HG03575 (cell line): Measurements from ENCODE around the gene MTCH2.

ENCODE experiments used
- ATAC-seq: cut with Tn5 transposase; IDR thresholded peaks from one replicate; pipeline ENCODE4 v1.9.1; 2021; ENCODE audit not compliant: unreplicated experiment, insufficient number of reproducible peaks, low FRiP score; ENCODE audit errors: extremely low read depth

MTCH2 gene

DNA sequence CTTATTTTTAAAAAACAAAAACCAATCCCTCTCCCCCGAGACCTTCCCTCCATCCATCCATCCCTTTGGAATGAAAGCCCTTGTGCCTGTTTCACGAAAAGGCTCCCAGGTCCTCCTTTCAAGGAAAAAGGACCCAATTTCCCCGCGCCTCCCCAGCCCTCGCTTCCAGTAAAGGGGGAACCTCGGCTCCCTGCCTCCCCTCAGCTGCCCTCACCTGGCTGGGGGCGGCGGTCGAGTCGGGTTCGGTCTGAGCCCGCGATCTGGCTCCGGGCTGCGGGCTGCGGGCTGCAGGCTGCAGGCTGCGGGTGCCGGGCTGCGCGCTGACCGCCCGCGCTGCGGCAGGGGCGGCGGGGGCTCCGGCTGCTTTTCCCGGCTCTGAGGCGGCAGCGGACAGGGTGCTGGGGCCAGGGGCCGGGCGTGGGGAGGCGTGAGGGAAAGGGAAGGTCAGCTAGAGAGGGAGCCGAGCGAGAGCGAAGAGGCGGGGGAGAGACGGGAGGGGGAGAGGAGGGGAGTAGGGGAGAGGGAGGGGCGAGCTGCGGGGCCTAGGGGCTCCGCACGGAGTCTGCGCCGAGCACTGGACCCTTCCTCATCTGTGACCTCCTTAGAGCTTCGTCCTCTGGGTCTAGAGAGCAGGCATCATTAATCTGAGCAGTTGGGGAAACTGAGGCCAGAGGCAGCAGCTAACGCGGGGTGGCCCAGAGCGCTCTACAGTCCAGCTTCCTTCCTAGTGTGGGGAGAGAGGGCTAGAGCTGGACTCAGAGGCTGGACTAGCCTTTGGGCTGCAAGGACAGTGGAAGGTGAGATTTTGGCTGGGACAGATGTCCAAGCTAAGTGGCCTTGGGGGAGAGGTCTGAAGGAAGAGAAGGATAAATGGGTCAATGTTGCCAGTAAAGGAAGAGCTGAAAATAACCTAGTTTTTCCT, 48.2 kb downstream of the MTCH2 start, which contains the start of gene C1QTNF4:
TSS of gene C1QTNF4 (minus strand) at position 478 of the 922 bp plus-strand sequence. CDS start 3,601 bp downstream, outside the sequence.
- ATAC-seq: no peak

DNA sequence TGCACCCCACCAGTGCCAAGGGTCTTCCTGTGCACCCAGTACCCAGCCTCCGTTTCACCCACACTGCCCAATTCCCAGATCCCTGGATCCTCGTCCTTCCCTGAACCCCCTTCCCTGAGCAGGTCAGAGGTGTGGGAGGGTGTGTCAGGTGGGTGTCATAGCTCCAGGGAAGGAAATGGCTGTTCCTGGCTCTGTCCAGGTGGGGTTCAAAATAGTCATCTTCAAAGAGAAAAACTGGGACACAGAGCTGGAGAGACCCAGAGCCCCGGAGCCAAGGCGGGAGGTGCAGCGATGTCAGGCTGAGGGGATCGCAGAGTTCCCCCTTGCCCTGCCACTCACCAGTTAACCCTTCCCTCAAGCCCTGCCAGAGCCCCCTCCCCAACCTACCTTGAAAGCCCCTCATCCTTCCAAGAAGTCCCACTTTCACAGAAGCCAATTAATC, 48.8 kb downstream of the MTCH2 start:
- ATAC-seq: no peak

DNA sequence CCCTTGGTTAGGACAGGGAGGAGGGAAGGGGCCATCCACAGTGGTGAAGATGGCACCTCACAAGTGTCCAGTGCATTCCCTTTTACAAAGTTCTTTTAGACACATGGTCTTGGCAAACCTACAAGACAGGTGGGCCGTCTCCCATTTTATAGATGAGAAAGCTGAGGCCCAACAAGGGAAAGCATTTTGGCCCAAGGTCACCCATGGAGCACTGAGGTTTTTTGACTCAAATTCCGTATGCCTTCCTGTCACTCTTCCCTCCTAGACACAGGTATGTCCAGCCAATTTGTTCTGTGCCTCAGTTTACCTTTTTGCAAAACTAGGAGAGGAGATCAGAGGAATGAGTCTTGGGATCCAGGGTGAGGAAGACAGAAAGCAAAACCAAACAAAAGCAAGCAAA, 49.4 kb downstream of the MTCH2 start:
- no peak for ATAC-seq

DNA sequence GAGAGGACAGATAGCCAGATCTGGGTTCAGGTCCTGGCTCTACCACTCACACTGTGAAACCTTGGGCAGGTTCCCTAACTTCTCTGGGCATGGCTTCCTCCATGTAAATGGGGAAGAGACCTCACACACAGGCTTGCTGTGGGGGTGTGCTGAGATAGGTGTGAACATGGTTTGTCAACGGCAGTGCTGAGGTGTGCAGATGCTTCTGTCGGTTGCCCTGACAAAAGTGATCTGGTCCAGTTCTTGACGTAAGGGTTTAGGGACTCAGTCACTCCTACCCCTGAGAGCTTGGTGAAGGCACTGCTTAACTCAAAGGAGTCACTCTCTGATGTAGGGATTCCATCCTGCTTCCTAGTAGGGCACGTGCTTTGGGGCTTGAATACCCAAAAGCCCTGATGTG, 50.1 kb downstream of the MTCH2 start:
- no peak for ATAC-seq

DNA sequence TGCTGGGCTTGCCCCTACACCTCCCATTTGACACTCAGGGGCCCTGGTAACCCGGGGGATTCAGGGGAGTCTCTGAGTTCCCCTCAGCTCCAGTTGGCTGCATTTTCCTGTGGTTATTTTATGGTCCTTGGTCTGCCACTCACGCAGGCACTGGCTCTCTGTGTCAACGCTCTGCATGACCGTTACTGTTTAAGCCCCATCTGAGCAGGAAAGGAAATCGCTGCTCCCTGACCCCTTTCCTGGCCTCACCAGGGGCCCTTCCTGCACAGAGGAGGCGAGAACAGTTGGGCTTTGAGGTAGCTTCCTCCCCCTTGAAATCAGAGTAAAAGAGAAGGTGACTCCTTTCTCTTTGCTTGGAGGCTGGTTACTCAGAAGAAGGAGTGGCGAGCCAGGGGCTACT, 50.6 kb downstream of the MTCH2 start:
- ATAC-seq: no peak

DNA sequence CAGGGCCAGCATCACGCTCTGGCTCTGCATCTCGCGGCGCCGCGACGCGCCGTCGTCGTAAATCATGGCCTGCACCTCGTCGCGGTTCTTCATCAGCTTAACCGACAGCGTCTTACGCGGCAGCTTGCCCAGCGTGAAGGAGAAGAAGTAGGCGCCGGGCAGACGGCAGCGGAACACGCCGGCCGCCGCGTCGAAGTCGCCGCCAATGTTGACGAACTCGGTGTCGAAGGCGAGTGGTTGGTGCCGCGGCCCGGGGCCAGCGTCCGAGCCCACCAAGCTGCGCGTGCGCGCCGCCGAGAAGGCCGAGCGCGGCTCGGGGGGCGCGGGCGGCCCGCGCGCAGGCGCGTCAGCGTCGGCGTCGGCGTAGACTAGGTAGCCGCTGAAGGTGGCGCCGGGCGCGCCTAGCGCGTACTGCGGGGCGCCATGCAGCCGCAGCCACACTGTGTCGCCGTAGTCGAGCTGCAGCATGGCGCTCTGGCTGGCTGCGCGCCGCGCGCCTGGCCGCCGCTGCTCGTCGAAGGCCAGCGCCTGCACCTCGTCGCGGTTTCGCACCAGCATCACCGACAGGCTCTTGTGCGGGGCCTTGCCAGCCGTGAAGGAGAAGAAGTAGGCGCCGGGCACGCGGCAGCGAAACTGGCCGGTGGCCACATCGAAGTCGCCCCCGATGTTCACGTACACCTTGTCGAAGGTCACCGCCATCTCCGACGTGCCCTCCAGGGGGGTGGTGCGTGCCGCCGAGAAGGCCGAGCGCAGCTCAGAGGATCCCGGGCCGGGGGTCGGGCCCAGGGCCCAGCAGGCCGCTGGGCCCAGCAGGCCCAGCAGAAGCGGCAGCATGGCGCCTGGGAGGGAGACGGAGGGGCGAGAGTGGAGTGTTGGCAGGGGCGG, 52.1 kb downstream of the MTCH2 start:
- ATAC-seq: no peak

DNA sequence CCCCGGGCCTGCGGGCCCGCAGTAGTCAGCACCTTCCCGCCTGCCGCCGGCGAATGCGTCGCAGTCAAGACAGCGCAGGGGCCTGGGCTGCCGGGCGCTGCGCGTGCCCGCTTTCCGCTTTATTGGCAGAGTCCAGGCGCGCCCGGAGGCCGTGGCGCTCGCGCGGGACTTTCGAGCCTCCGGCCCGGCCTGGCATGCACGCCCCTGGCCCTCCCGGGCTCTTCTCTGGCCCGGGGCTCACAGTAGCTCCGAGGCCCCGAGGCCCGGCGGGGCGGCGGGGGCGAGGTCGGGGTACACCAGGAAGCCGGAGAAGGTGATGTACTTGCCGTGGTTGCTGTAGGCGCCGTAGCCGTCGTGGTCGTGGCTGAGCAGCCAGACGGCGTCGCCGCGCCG, 52.8 kb downstream of the MTCH2 start:
- ATAC-seq: no peak

DNA sequence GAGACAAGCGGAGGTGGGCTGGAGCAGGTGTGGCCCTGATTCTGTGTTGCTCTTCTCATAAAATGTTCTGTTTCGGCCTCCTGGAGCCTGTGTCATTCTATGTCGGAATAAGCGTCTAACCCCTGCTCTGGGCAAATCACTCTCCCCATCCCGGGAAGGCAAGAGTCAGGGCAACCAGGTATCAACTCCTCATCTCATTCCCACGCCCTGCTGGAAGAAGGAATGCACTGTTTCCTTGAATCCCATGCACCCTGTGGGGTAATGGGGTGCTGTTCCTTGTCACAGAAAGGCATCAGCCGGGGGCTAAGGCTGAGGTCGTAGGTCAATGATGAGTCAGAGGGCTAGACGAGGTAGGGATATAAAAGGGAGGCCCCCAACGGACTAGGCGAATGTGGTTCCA, 53.2 kb downstream of the MTCH2 start:
- ATAC-seq: no peak

DNA sequence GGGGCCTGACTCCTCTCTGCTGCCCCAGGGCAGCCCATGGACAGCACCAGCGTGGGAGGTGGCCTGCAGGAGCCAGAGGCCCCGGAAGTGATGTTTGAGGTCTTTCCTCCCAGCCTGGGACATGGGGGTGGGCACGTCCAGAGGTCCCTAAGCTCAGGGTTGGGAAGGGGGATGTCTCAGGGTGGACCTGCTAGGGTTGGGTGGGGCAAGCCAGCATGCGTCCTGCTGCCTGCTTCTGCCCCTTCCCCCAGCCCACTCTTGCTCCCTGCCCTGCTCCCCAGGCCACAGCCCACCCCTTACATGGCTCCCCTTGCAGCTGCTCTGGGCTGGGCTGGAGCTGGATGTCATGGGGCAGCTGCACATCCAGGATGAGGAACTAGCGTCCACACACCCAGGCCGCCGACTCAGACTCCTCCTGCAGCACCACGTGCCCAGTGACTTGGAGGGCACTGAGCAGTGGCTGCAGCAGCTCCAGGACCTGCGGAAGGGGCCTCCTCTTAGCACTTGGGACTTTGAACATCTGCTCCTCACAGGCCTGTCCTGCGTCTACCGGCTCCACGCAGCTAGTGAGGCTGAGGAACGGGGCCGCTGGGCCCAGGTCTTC, 54.5 kb downstream of the MTCH2 start:
- no peak for ATAC-seq

DNA sequence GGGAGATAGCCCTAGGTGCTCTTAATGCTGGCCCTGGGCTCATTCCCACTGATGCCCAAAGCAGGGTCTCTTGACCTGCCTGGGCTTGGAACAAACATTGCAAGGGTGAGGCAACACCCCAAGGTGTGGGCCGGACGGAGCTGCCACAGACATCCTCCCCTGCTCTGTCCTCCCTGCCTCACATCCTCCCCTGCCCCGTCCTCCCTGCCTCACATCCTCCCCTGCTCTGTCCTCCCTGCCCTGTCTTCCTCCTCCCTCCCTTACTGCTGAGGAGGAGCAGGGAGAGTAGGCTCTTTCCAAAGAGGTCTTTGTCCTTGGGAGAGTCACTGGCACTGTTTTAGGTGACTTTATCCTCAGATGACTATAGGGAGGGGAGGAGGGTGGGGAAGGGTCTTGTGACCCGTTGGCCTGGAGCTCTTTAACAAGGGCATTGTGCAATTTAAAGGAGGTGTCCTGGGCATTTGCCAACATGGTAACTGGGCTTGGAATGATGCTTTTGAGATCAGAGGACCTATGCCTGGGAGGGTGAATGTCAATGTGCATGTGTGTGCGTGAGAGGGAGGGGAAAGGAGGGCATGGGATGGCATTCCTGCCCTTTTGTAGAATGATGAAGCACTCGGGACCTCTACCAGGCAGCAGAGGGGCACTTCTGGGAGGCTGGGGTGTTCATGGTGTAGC, 55.2 kb downstream of the MTCH2 start:
- ATAC-seq: no peak

DNA sequence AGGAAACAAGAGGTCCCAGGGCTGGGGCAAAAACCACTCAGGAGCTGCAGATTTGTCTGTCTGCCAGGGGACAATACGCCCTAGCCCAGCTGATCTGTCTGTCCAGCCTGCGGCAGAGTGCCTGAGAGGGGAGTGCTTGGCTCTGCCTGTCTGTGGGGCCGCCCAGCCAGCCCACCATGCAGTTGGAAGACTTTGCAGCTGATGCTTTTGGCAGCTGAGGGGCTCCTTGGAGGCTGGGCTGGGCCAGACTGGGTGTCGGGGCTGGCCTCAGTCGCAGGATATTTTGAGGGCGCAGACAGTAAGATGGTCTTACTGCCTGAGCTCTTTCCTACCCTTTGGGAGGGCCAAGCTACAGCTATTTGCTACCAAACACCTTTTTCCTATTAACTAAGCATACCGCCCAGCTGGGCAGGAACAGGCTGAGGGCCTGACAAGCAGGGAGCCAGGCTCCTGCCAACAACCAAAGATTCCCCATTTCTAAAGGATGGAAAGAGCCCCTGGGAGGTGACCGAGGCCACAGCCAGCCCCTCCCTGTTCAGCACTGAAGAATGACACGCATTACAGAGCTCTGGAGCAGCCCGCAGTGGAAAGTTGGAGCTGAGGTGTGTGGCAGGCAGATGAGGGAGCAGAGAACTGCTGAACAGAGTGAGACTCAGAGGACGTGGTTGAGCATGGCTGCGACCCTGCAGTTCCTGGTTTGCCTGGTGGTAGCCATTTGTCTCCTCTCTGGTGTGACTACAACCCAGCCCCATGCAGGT, 56.1 kb downstream of the MTCH2 start, which contains the start of gene FAM180B:
TSS of gene FAM180B (plus strand) at position 581 of the 758 bp plus-strand sequence. CDS start at position 672, 91 bp downstream.
- ATAC-seq: no peak

DNA sequence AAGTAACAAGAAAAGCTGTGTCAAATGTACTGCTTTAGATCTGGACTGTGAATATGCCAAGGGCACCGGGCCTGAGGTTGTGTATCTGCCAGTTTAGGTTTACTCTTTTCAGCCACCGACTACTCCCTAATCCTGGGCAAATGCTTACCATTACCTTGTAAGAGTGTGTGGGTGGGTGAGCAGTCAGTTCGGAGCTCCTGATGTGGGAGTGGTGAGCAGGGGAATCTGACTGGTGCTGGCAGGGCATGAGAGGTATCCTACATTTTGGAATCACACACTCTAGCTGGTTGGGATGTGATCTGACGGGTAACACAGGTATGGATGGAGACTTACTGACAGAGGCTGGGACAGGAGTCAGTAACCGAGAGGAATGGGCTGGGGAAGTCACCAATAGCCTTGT, 58.5 kb downstream of the MTCH2 start:
- no peak for ATAC-seq

DNA sequence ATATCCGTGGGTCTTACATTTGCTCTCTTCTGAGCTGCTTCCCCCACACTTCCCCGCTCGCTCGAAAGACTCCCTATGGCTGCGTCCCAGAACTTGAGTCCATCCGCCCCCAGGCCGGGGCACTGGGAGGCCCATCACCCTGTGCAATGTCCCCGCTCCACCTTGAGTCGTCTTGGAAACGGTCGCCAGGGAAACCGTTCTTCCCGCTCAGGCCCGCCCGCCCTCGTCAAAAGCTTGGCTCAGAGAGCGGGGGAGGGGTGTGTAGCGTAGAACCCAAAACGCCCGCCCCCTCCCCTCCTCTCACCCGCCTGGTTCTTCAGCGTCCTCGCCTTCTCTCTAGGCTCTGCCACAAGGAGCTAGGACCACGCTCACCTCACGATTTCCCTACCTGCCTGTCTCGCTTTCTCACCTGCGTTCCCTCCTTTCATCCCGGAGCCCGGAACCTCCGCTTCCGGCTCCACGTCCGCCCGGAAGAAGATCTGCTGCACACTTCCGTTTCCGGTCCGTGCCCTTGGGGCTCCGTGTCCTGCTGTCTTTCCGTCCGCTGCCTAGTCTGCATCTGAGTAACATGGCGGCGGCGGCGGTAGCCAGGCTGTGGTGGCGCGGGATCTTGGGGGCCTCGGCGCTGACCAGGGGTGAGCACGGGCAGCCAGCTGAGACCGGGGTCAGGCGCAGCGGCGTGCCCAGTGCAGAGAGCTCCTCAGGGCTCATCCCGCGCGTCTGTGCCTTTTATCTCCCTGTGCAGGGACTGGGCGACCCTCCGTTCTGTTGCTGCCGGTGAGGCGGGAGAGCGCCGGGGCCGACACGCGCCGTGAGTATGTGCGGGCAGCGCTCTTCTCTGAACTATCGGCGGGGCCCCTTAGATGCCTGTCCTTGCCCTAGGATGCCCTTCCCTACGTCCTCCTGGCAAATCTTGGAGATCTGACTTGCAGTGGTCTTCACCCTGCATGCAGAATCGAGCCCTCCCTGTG, 63.5 kb downstream of the MTCH2 start, which contains the start of the genes KBTBD4 and NDUFS3:
TSS of gene KBTBD4 (minus strand) at position 447 of the 971 bp plus-strand sequence. CDS start at position 428, 19 bp downstream.
TSS of gene NDUFS3 (plus strand) at position 551 of the 971 bp plus-strand sequence. CDS start at position 569, 18 bp downstream.
- peak; percentile 71 for ATAC-seq

DNA sequence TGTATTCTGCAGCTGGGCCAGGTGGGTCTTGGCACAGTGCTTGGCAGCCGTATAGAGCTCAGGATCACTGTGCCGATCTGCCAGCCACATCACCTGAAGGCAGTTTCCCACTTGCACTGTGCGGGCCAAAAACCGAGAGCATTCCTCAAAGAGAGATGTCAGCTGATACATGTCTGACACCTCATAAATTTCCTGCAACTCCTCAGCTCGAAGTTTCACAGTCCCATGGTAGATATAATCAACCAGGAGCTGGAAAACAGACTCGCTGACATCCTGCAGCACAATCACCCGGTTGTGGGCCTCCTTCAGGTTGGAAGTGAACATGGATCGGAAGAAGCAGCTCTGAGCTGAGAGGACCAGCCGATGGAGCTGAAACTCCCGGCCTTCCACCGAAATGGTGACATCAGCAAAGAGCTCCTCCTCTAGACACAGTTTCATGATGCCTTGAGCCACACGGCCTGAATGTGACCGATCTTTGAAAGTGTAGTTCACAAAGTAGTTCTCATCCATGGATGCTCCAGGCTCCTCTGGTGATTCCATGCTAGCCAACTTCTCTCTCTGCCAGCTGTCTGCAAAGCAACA, 64.8 kb downstream of the MTCH2 start:
- ATAC-seq: no peak

DNA sequence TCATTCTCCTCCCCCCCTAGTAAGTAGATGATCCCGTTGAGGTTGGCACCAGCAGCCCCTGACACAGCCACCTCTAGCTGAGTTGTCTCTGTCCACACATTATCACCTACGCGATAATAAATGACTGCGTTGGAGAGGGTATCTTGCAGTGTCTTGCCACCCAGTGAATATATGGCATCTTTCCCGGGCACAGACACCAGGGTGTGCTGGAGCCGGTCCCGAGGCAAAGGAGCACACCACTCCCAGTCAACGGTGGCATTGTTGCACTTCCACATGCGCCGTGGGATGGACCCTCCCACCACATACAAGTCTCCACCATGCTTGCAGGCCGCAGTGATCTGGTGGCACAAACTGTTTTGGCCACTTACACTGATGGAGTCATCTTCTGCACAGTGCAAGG, 69.0 kb downstream of the MTCH2 start:
- no peak for ATAC-seq

DNA sequence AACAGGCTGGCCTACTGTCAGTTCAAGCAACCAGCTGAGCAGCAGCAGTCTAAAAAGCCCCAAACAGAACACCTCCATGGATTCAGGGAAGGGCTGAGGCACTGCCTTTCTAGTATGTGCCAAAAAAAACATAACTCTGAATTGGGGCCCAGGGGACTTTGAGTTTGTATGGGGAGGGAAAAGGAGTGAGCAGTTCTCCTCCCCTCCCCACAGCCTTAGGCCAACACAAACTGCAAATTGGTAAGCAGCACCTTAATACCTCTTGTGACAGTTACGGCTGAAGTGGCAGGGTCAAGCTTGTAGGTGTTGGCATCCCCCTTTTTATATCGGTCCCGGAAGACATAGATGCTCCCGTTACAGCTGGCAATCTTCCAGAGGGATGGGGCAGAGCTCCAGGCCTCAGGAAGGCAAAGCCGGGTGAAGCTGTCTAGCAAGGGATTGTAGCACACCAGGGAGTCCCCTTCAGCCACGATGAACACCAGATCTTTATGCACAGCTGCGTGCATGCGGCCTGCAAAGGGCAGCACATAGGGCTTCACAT, 69.6 kb downstream of the MTCH2 start:
- ATAC-seq: no peak
